CD4-positive, alpha-beta T cell (primary cell): Measurements from ENCODE around the gene IPMK. TPM values are rescaled to one million over a fixed set of nuclear protein-coding genes. Genes with fewer than 3 reads are reported as not detected.

Experiments used
- ATAC-seq: fragments of 200-7000 bp; cut with Tn5 transposase; one replicate; pipeline ENCODE4 v1.10.0; 2022; ENCODE audit warnings: mild to moderate bottlenecking; ENCODE audit not compliant: poor library complexity
- CTCF ChIA-PET: fragments of 350-600 bp; sonication (Branson Sonifier 250); formaldehyde crosslinking; loops from one replicate; lab custom pipeline; 2021; ENCODE audit warnings: antibody characterized with exemption, inconsistent platforms; lab: Charles Lee
- POLR2A ChIA-PET: fragments of 350-600 bp; sonication (Branson Sonifier 250); formaldehyde crosslinking; loops from one replicate; lab custom pipeline; 2021; ENCODE audit warnings: antibody characterized with exemption, inconsistent platforms; lab: Charles Lee
- DNase-seq, 14 experiments: peaks; one replicate each; pipeline ENCODE4 v3.0.0-alpha.2; 2013 to 2020; ENCODE audit warnings: mixed read lengths in 2 of 14
- H3K27ac ChIP-seq, 2 donors: one replicate each; pipeline versions ENCODE4 v1.5.1 to v1.7.0; 2013; ENCODE audit warnings: low read length in 2 of 2, low read depth in 1 of 2, mild to moderate bottlenecking in 1 of 2
- H3K27me3 ChIP-seq, 2 experiments: 1 replicate in 1 of 2; 2 replicates in 1 of 2; pipeline versions ENCODE4 v1.6.1 to v1.7.0; 2013; ENCODE audit warnings: low read length in 2 of 2, control low read depth in 1 of 2, mild to moderate bottlenecking in 1 of 2, moderate library complexity in 1 of 2; ENCODE audit not compliant: insufficient read depth in 2 of 2, control insufficient read depth in 1 of 2
- H3K36me3 ChIP-seq: one replicate; pipeline ENCODE4 v1.6.1; 2013; ENCODE audit warnings: low read length, control low read depth; ENCODE audit not compliant: insufficient read depth
- H3K4me1 ChIP-seq: one replicate; pipeline ENCODE4 v1.6.1; 2013; ENCODE audit warnings: low read length, control low read depth; ENCODE audit not compliant: insufficient read depth
- H3K4me3 ChIP-seq: one replicate; pipeline ENCODE4 v1.5.1; 2013; ENCODE audit warnings: mild to moderate bottlenecking, low read length, moderate library complexity
- H3K9me3 ChIP-seq, 2 experiments: 1 replicate in 1 of 2; 2 replicates in 1 of 2; pipeline versions ENCODE4 v1.6.1 to v1.7.0; 2013; ENCODE audit warnings: low read length in 2 of 2, mild to moderate bottlenecking in 2 of 2, control low read depth in 1 of 2, moderate library complexity in 1 of 2; ENCODE audit not compliant: control insufficient read depth in 1 of 2, insufficient read depth in 1 of 2
- H3K27ac Mint-ChIP-seq: one replicate; pipeline ENCODE4 v1.8.0; 2020; ENCODE audit warnings: mixed read lengths
- H3K27me3 Mint-ChIP-seq: one replicate; pipeline ENCODE4 v1.8.0; 2021; ENCODE audit warnings: mixed read lengths
- H3K36me3 Mint-ChIP-seq: one replicate; pipeline ENCODE4 v1.8.0; 2021; ENCODE audit warnings: low read depth, mixed read lengths
- H3K4me1 Mint-ChIP-seq: one replicate; pipeline ENCODE4 v1.8.0; 2021; ENCODE audit warnings: low read depth, mixed read lengths
- H3K4me3 Mint-ChIP-seq: one replicate; pipeline ENCODE4 v1.8.0; 2020; ENCODE audit warnings: mild to moderate bottlenecking, mixed read lengths
- H3K9me3 Mint-ChIP-seq: one replicate; pipeline ENCODE4 v1.8.0; 2020; ENCODE audit warnings: mixed read lengths
- CTCF ChIP-seq: fragments of 200-600 bp; IDR thresholded peaks from one replicate; pipeline ENCODE4 v1.8.0; 2022; ENCODE audit warnings: antibody characterized with exemption, mild to moderate bottlenecking
- intact Hi-C, 2 experiments: fragments of 100-400 bp; cut with DNase I in 1 of 2; cut with micrococcal nuclease in 1 of 2; formaldehyde crosslinking; loops; one replicate each; pipeline versions ENCODE4 v1.15.1 to v1.9.0; 2023 to 2025; cut with DNase I, micrococcal nuclease
- total RNA-seq, 174 experiments: library from RNA in 2 of 174; stranded (reverse) in 2 of 174; gene quantifications; one replicate each; pipeline ENCODE4 v1.2.3 and lab custom pipeline; 2021 to 2026

The IPMK gene
- total RNA-seq, 2 experiments from 2014 or later: 1.4 to 1.5 TPM

- H3K4me1 ChIP-seq: no peaks in the 10 kb centered on the region
- H3K4me3 ChIP-seq: no peak overlapping the region
- CTCF ChIA-PET: no interaction called here
- POLR2A ChIA-PET: no interaction called here
- H3K36me3 ChIP-seq: peaks cover 19% of the 10 kb centered on the region
- H3K9me3 Mint-ChIP-seq: no peaks in the 10 kb centered on the region
- no peak for TF ChIP-seq CTCF
- H3K27me3 ChIP-seq: no peaks in the 10 kb centered on the region
- no peaks in the 10 kb centered on the region for H3K4me1 Mint-ChIP-seq
- no peaks in the 10 kb centered on the region for H3K9me3 ChIP-seq
- H3K4me3 Mint-ChIP-seq: no peak overlapping the region
- intact Hi-C loops: no loop called here
- no peak overlapping the region for H3K27ac Mint-ChIP-seq
- ATAC-seq: no peak
- H3K27me3 Mint-ChIP-seq: no peaks in the 10 kb centered on the region
- no peak for DNase-seq
- H3K36me3 Mint-ChIP-seq: peaks cover 56% of the 10 kb centered on the region
- no peak overlapping the region for H3K27ac ChIP-seq
These were observed 42.0 kb downstream of the IPMK start for GRCh38 chr10:58225654-58226053.

- H3K27ac Mint-ChIP-seq: no peak overlapping the region
- POLR2A ChIA-PET: no interaction called here
These were observed 46.8 kb downstream of the IPMK start for GRCh38 chr10:58220769-58221451.

GRCh38 chr10:58219875-58220274, 47.8 kb downstream of the IPMK start:
- Histone ChIP-seq H3K36me3 (no peaks in the 10 kb centered on the region), H3K27me3 (no peaks in the 10 kb centered on the region), H3K4me3 (no peak overlapping the region), H3K4me1 (no peaks in the 10 kb centered on the region), H3K27ac (no peak overlapping the region), H3K9me3 (no peaks in the 10 kb centered on the region)
- Mint-ChIP-seq H3K27ac (no peak overlapping the region), H3K27me3 (no peaks in the 10 kb centered on the region), H3K4me1 (peaks cover 3% of the 10 kb centered on the region), H3K4me3 (no peak overlapping the region), H3K36me3 (peaks cover 29% of the 10 kb centered on the region), H3K9me3 (no peaks in the 10 kb centered on the region)
- DNase-seq: no peak
- no peak for TF ChIP-seq CTCF
- ChIA-PET CTCF (no interaction called here), POLR2A (no interaction called here)
- no peak for ATAC-seq
- intact Hi-C loops: no loop called here

More at GRCh38 chr10:58220769-58221451, 46.8 kb downstream of the IPMK start:
- Mint-ChIP-seq H3K4me3 (no peak overlapping the region), H3K9me3 (no peaks in the 10 kb centered on the region), H3K27me3 (no peaks in the 10 kb centered on the region), H3K36me3 (peaks cover 33% of the 10 kb centered on the region), H3K4me1 (no peaks in the 10 kb centered on the region)
- no peak for DNase-seq
- intact Hi-C loops: no loop called here
- CTCF ChIA-PET: no interaction called here
- no peaks in the 10 kb centered on the region for H3K4me1 ChIP-seq
- no peak for ATAC-seq
- no peaks in the 10 kb centered on the region for H3K27me3 ChIP-seq
- no peak overlapping the region for H3K27ac ChIP-seq
- TF ChIP-seq CTCF: no peak
- no peak overlapping the region for H3K4me3 ChIP-seq
- no peaks in the 10 kb centered on the region for H3K9me3 ChIP-seq
- H3K36me3 ChIP-seq: peaks cover under 1% of the 10 kb centered on the region
